ENCODE data around the gene OR2V2. TPM values are rescaled to one million over a fixed set of nuclear protein-coding genes. Genes with fewer than 3 reads are reported as not detected.
A peak's percentile ranks its signal among the peaks of the same experiment; 100 is the strongest.
"Not testable (repeated sequence)": the region's sequence is repeated elsewhere in the genome, so short reads cannot be mapped to it uniquely, and the experiment has no call there.

The OR2V2 gene
- total RNA-seq, 2 donors from 2014 or later, result not detected

DNA sequence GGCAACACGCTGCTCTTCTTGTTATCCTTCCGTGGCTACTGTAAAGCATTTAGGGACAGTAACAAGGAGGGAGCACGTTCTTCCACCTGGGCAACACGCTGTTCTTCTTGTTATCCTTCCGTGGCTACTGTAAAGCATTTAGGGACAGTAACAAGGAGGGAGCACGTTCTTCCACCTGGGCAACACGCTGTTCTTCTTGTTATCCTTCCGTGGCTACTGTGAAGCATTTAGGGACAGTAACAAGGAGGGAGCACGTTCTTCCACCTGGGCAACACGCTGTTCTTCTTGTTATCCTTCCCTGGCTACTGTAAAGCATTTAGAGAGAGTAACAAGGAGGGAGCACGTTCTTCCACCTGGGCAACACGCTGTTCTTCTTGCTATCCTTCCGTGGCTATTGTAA is 33.8 kb upstream of the OR2V2 start:
- not testable (repeated sequence) for DNase-seq, ATAC-seq
- intact Hi-C loops (cut with DNase I), result loop anchor here in 1 of 2 donors (10.0 kb wide), 1 partner anchor 169 kb away; no protein-coding TSS in a partner anchor

DNA sequence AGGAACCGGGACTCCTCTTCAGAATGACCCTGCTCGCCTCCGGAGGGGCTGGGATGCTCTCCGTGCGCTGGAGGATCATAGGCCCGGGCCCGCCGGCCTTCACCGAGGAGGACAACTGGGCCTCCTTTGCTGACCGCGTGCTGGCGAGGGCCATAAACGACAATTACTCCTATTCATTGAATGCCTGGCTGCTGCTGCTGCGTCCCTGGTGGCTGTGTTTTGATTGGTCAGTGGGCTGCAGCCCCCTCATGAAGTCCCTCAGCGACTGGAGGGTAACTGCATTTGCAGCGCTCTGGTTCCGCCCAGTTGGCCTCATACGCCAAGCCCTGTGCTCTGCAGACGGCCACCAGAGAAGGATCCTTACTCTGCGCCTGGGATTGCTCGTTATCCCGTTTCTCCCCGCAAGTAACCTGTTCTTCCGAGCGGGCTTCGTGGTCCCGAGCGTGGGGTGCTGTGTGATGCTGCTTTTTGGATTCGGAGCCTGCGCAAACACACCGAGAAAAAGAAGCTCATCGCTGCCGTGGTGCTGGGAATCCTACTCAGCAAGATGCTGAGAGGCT is 33.0 kb upstream of the OR2V2 start:
- DNase-seq (no peak), ATAC-seq (no peak)
- intact Hi-C loops (cut with DNase I), result loop anchor here in 1 of 2 donors (10.0 kb wide), 1 partner anchor 170 kb away; no protein-coding TSS in a partner anchor

DNA sequence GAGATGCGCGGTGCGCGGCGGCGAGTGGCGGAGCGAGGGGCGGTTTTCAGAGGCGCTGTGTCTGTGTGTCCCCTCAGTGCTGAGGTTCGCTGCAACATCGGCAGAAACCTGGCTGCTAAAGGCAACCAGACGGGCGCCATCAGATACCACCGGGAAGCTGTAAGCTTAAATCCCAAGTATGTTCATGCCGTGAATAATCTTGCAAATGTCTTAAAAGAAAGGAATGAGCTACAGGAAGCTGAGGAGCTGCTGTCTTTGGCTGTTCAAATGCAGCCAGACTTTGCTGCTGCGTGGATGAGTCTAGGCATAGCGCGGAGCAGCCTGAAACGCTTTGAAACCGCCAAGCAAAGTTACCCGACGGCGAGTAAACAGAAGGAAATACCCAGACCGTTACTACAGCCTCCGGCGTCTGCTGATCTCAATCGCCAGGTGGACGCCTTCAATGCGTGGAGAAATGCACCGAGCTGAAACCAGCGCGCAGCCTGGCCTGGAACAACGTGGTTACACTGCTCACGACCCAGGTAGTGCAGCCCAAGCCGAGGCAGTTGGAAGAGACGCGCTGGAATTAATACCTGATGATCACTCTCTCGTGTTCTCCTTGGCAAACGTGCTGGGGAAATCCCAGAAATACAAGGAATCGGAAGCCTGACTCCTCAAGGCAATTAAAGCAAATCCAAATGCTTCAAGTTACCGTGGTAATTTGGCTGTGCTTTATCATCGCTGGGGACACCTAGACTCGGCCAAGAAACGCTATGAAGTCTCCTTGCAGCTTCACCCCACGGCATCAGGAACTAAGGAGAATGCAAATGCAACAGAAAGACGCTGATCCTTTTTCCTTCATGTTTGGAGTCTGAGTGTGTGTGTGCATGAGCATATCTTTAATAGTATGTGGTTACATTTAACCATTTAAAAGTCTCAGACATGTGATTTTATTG is 32.3 kb upstream of the OR2V2 start:
- intact Hi-C loops (cut with DNase I), result loop anchor here in 1 of 2 donors (10.0 kb wide), 1 partner anchor 170 kb away; no protein-coding TSS in a partner anchor
- no peak for DNase-seq
- ATAC-seq, result no peak

DNA sequence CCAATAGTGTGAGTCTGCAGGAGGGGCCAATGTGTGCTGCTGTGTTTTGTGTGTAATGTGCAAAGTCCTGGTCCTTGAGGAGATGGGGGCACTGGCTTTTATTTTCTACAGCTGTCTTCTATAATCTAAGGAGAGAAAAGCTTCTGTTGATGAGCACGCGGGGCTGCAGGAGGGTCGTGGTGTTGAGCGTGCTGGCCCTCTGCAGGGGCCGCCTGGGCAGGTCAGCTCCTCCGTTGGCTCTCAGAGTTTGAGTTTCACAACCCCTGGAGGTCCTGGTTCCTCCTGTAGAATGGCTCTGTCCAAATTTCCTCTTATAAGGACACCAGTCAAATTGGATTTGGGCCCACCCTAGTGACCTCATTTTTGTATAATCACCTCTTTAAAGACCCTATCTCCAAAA is 29.0 kb upstream of the OR2V2 start:
- intact Hi-C loops (cut with DNase I), result loop anchor here in 1 of 2 donors (10.0 kb wide), 1 partner anchor 174 kb away; no protein-coding TSS in a partner anchor
- no peak for DNase-seq
- ATAC-seq, result no peak

DNA sequence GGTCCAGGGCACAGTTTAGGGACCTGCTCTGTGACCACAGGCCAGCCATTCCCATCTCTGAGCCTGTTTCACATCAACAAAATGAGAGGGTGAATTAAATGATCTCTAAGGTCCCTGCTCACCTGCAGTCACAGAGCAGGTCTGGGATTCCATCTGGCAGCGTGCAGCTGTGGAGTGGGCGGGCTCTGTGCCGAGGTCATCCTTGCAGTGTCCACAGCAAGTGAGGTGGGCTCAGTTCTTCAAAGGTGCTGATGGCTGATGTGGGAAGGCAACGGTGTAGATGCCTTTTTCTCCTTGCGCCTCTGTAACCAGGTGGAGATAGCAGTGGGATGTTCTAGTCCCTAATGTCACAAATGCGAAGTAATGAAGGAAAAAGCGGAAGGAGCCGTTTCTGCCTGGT is 28.3 kb upstream of the OR2V2 start:
- DNase-seq (no peak), ATAC-seq (no peak)
- intact Hi-C loops (cut with DNase I), result loop anchor here in 1 of 2 donors (10.0 kb wide), 1 partner anchor 174 kb away; no protein-coding TSS in a partner anchor

DNA sequence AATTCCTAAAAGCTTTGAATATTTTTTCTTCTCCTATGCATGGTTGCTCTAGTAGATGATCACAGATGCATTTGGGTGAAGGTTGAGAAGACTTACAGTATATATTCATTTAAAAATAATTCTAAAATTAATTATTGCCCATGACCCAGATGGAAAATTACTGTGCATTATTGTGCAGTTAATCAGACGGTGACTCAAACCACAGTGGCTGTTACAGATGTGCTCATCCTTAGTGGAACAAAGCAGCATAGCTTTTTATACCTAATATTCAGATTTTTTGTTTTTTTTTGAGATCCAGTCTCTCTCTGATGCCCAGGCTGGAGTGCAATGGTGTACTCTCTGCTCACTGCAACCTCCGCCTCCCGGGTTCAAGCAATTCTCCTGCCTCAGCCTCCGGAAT is 27.1 kb upstream of the OR2V2 start:
- ATAC-seq (no peak), DNase-seq (no peak)
- intact Hi-C loops (cut with DNase I), result no loop called here

DNA sequence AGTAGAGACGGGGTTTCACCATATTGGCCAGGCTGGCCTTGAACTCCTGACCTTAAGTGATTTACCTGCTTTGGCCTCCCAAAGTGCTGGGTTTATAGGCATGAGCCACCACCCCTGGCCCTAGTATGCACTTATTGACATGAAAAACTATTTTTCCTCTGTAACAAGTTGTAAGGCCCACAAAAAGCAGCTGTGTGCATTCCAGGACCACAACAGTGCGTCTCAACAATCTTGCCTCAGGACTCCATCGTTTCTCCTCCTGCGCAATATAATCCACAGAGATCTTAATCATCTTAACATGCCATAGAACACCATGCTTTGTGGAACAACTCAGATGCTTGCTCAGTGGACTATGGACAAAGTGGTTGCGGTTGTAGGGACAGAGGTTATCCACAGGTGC is 26.6 kb upstream of the OR2V2 start:
- no peak for ATAC-seq
- intact Hi-C loops (cut with DNase I), result no loop called here

DNA sequence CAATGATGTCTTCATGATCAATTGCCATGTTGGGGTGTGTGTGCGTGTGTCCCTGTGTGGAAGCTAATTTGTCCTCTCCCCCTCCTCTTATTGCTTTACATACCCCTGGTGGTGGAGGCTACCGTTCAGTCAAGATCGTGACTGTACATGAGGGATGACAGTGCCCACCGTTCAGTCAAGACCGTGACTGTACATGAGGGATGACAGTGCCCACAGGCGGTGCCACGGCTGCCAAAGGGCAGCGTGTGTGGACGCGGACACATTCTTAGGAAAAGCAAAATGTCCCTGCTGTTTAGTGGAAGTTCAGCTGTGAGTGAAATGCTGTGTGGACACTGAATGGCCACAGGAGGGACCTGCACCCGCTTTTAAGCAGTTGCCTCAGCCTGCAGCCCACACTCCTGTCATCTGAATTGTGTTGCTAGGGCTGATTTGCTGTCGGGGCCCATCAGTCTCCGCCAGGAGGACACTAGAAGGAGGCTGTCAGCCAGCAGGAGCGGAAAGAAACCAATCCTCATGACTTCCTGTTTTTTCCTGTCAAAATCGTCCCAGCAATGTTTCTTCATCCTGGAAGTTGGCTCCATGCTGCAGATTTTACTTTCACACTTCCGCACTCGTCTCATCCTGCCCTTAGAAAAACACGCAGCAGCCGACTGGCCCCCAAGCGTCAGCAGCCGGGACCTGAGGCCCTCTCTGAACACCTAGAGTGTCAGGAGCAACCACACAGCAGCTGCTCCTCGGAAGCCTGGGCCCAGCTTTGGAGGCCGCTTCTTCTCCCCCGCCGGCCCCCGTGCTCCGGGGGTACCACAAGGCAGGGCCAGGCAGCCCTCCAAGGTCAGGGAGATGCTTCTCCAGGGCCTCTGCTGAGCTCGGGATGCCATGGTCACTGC is 25.5 kb upstream of the OR2V2 start:
- DNase-seq, result no peak
- intact Hi-C loops (cut with DNase I), result no loop called here
- peak in 1 of 2 donors; percentile 26 for ATAC-seq

More for the DNA sequence above, 26.6 kb upstream of the OR2V2 start:
- no peak for DNase-seq

DNA sequence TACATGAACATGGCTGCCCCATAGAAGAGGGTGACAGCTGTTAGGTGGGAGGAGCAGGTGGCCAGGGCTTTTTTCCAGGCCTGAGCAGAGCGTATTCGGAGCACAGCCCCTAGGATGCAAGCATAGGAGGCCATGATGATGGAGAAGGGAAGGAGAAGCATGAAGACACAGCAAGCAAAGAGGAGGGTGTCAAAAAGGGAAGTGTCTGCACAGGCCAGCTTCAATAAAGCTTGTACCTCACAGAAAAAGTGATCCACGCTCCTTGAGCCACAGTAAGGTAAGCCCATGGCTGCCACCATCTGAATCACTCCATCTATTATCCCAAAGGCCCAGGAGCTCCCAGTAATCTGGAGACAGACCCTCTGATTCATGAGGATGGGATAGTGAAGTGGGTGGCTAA is 22.9 kb upstream of the OR2V2 start:
- intact Hi-C loops (cut with DNase I), result no loop called here
- ATAC-seq (no peak), DNase-seq (no peak)

DNA sequence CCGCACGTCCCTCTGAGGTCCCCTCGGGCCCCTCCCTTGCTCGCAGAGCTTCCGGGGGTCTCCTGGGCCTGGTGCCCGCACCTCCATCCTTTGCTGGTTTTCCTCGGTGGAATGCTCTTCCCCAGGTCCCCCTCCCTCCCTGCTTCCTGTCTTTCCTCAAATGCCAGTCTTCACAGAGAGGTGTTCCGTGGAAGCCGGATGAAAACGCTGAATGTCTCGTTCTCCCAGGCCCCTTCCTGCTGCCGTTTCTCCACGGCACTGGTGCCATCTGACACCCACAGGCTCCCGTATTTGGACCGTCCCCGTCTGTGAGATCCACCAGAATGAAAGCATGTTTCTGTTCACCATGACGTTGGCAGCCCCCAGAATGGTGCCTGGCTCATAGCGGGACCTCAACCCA is 20.5 kb upstream of the OR2V2 start:
- no peak for ATAC-seq
- intact Hi-C loops (cut with DNase I), result no loop called here
- no peak for DNase-seq

DNA sequence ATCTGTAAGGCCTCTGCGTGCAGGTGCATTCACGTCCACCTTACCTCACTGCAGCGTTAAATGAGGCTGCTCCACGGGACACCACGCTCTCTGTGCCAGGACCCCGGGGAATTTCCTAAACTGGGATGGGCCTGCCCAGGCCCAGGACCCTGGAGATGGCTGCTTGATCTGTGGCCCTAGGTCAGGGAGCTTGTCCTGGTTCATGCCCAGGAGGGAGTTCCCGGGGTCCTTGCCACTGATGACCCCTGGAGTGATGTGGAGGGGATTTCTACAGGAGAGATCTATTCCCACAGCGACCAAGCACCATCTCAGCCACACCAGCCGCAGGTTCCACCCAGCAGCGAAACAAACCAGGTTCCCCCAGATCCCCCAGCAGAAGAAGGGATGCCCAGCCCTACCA is 19.9 kb upstream of the OR2V2 start:
- no peak for ATAC-seq

DNA sequence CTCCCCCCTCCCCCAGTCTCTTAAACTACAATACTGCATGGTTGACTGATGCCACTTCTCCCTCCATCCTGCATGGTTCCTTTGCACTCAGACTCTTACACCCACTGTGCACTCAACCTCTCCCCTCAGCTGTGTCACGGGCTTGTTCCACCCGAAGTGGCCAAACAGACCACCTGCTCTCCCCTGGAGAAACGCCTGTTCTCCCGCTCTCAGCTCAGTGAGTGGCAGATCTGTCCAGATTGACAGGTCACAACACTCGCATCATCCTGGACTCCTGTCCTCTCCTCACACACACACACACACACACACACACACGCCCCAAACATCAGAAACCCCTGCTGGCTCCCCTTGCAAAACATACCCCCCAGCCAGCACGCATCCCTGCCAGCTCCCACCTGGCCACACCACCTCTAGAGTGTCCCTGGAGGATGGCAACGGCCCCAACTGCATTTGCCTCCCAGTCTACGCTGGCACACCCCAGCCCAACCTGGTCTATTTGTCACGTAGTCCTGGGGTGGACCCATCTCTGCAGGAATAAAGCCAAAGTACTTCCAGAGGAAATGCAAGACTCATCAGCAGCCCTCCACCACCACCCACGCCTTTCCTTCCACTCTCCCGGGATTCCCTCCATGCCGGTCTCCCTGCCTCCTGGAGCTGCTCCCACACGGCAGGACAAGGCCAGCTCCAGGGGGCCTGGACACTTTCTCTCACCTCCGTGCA is 19.3 kb upstream of the OR2V2 start:
- DNase-seq (no peak), ATAC-seq (no peak)
- intact Hi-C loops (cut with DNase I), result no loop called here

More for the DNA sequence above, 19.9 kb upstream of the OR2V2 start:
- DNase-seq, result no peak
- intact Hi-C loops (cut with DNase I), result no loop called here

DNA sequence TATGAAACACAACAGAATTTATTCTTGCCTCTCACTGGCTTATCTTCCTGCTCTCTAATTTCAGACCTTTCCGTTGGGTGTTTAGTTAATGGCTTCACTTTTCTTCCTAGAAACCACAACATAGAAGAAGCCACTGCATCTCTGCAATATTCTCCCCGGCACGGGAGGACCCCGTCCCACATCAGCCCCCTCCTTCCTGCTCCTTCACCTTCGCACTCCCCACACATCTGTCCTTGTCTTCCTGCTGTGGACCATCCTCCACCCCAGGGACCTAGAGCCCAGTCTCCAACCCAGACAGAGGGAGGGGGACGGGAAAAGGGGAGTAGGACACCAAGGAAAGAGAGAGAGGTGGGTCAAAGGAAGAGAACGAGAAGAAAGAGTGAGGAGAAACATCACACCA is 17.8 kb upstream of the OR2V2 start:
- intact Hi-C loops (cut with DNase I), result no loop called here
- no peak for ATAC-seq
- no peak for DNase-seq

DNA sequence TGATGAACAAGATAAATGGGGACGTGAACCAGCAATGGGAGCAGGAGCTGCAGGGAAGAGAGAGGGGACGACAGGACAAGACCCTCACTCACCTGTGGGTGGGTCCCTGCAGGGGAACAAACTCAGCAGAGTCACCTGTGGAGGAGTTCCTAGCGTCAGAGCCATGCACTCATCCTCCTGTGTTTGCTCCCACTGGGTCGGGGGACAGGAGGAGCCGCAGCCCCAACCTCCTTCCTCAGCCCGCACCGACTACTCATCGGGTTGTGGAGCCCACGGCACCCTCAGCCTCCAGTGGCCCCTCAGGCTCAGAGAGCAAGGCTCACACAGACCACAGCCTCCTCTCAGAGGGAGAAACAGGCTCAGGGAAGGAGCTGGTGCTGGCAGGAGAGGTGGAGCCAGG is 17.3 kb upstream of the OR2V2 start:
- DNase-seq; intact Hi-C loops (cut with DNase I); ATAC-seq: not testable (repeated sequence)

DNA sequence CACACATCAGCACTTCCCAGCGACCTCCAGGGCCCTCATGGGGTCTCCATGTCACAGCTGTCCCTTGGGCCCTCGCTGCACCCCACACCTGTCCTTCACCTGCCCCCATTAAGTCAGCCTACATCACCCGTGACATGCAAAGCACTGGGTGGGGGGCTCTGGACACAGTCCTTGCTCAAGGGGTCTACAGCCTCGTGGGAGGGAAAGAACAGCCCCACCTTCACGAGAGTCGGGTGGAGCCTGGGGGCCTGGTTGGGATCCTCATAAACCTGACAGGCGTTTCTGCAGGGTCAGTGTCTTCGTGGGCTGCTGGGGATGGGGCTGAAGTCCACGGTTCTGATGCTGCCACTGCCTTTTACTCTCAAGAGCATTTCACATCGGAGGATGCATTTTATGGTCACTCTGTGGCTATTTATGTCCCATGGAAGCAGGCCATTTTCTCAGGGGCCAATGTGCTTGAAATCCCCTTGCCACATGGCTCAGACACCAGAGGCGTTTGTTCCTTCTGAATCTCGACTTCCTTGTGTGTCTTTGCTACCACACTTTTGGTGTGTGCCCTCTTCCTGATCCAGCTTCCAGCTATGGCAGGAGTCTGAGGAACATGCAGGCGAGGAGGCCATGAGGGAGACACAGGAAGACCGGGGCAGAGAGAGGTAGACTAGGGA is 16.4 kb upstream of the OR2V2 start, which contains the start of gene OR2V1:
Gene OR2V1, minus strand, starts transcription at position 338 of the 665 bp plus-strand sequence. CDS start 5,865 bp downstream, outside the sequence.
- intact Hi-C loops (cut with DNase I), result no loop called here

DNA sequence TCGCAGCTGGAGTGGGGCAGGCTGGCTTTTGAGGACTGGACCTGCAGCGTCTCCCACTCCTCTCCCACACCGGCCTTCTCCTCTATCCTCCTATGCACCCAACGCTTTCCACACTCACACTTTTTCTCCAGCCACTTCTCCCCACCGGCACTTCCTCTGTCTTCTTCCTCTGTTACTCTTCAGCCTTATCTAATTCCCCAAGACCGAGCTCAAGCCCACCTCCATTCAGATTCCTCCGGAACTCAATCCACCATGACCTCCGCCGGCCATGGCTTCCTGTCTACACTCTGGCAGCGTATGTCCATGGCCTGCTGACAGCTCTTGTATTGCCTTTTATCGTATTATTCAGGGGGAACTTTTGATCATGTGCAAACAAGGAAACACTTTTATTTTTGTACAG is 15.9 kb upstream of the OR2V2 start:
- DNase-seq, result no peak
- ATAC-seq, result no peak
- intact Hi-C loops (cut with DNase I), result no loop called here

More for the DNA sequence above, 16.4 kb upstream of the OR2V2 start, which contains the start of gene OR2V1:
- no peak for ATAC-seq
- no peak for DNase-seq

DNA sequence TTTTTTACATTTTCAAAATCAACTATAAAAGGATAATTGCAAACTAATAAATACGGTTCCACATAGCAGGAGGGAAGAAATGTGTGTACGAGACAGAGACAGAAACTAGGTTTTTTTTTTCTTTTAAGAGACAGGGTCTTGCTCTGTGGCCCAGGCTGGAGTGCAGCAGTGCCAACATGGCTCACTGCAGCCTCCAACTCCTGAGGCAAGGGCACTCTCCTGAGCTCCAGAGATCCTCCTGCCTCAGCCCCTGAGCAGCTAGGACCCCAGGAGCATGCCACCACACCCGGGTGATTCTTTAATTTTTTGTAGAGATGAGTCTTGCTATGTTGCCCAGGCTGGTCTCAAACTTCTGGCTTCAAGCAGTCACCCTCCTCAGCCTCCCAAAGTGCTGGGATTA is 14.3 kb upstream of the OR2V2 start:
- ATAC-seq, result no peak
- intact Hi-C loops (cut with DNase I), result no loop called here
- DNase-seq, result no peak
